OCI-LY3 (cell line): ENCODE results near the gene ZNF830.

ENCODE experiments used
- EZH2phosphoT487 ChIP-seq: fragments of 200-600 bp; shearing (Covaris generic); IDR thresholded peaks from 2 replicates; pipeline ENCODE4 v1.6.1; 2018; ENCODE audit warnings: antibody characterized with exemption, mixed run types, low read depth
- TF ChIP-seq, protein P1 (sequence below): fragments of 200-600, 300-600 bp; sonication (generic); IDR thresholded peaks from 2 replicates; pipeline ENCODE4 v1.5.1; 2014; ENCODE audit warnings: antibody characterized with exemption, low read length, low read depth

DNA sequence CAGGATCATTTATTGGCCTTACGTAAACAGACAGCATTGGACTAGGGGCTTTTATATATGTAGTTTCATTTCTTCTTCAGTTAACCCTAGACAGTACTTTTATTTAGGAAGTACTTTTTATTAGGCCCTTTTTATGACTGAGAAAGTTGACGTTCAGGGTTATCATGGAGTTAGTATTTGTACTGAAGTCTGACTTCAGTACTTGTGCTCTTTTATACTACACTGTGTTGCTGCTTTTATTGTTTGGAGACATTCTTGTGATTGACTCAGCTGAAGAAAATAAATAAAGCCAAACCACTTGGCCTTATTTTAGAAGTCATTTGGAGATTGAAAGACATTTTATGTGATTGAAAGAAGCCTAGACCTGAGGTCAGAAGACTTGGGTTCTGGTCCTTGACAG is 25.9 kb downstream of the ZNF830 start:
- TF ChIP-seq, protein P1, sequence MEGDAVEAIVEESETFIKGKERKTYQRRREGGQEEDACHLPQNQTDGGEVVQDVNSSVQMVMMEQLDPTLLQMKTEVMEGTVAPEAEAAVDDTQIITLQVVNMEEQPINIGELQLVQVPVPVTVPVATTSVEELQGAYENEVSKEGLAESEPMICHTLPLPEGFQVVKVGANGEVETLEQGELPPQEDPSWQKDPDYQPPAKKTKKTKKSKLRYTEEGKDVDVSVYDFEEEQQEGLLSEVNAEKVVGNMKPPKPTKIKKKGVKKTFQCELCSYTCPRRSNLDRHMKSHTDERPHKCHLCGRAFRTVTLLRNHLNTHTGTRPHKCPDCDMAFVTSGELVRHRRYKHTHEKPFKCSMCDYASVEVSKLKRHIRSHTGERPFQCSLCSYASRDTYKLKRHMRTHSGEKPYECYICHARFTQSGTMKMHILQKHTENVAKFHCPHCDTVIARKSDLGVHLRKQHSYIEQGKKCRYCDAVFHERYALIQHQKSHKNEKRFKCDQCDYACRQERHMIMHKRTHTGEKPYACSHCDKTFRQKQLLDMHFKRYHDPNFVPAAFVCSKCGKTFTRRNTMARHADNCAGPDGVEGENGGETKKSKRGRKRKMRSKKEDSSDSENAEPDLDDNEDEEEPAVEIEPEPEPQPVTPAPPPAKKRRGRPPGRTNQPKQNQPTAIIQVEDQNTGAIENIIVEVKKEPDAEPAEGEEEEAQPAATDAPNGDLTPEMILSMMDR: no peak
- no peak for TF ChIP-seq EZH2phosphoT487
